ENCODE results near the gene EDAR. TPM values are rescaled to one million over a fixed set of nuclear protein-coding genes. Genes with fewer than 3 reads are reported as not detected.

The EDAR gene
- 0.66 TPM for total RNA-seq

DNA sequence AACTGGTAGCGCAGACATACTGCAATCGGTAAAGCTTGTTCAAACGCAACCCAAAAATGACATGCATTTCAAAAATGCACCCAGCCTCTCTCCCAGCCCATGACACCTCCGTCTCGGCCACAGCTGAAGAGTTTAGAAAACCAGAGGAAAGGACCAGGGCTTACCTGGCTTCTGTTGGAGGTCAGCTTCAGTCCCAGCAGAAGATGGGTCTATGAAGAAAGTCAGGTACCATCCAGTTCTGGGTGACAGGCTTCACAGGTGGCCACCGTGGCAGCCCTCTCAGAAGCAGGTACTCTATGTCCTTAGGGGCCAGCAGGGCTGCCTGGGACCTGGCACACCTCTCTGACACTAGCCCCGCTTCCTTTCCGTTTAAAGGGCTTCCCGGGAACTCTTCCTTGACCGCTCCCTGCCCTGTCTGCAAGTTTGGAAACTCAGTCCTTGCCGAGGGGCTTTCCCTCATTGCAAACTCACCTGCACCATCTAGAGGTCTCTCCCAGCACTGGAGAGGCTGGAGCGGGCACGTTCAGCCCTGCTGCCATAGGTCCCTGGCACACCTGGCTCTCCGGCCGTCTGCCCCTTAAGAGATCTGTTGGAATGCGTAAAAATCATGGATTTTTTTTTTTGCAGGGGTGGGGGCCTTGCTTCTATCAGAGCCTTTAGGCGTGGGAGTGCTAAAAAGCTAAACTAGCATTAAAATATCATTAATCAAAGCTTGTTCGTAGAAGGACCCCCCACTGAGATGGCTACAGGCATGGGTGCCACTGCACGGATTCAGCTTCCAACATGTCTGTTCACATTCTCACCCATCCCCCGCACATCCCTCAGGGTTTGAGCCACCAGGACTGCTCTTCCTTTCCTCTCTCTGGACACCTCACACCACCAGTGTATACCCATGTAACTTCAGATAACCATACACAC is at the start of gene EDAR:
Gene EDAR (minus strand): TSS at position 425 of the 918 bp plus-strand sequence. CDS start 58,206 bp downstream, outside the sequence.

Other genes with a start within 250 kb of the EDAR start
- gene CCDC138, start 202.4 kb downstream of the EDAR start, total RNA-seq: 35.0 TPM
- gene SH3RF3, start 140.0 kb upstream of the EDAR start, total RNA-seq: 6.3 TPM